Suprapubic skin (tissue), 4 donors: Measurements from ENCODE around the gene SLC25A43.

Experiments
- CTCF ChIP-seq, 2 donors: fragments of 200-600 bp in 1 of 2; fragments of 450-650 bp in 1 of 2; sonication (generic) in 1 of 2; IDR thresholded peaks; one replicate each; pipeline ENCODE4 v1.5.1; 2016 to 2019; ENCODE audit warnings: antibody characterized with exemption in 2 of 2, mild to moderate bottlenecking in 1 of 2, moderate library complexity in 1 of 2
- POLR2A ChIP-seq, 2 donors: fragments of 450-650 bp; IDR thresholded peaks; one replicate each; pipeline ENCODE4 v1.6.1; 2017; ENCODE audit warnings: antibody characterized with exemption in 2 of 2, mild to moderate bottlenecking in 2 of 2, moderate library complexity in 2 of 2
- POLR2AphosphoS5 ChIP-seq, 3 donors: sonication (generic); formaldehyde crosslinking; IDR thresholded peaks; one replicate each; pipeline ENCODE4 v1.6.1; 2017; ENCODE audit warnings: antibody characterized with exemption in 3 of 3

GRCh38 chrX:119442286-119442685 lies 43.1 kb downstream of the SLC25A43 start:
- TF ChIP-seq CTCF (IDR thresholded peaks at IDR 0.05) (no peak), POLR2A (IDR thresholded peaks at IDR 0.05) (no peak), POLR2AphosphoS5 (IDR thresholded peaks at IDR 0.05) (no peak)
